ENCODE measurements around the gene RBFOX2. TPM values are rescaled to one million over a fixed set of nuclear protein-coding genes. Genes with fewer than 3 reads are reported as not detected.

RBFOX2 gene
- total RNA-seq, 1 donor from 2014 or later = 126 TPM

- no peaks in the 10 kb centered on the region for H3K27me3 Mint-ChIP-seq (ENCODE audit: low read depth)
- H3K4me3 Mint-ChIP-seq = no peak overlapping the region
- peaks cover 6% of the 10 kb centered on the region for H3K9me3 Mint-ChIP-seq
These were observed 24.5 kb downstream of the RBFOX2 start for GRCh38 chr22:36003972-36004674.

GRCh38 chr22:36002718-36003260, 25.8 kb downstream of the RBFOX2 start:
- H3K4me3 Mint-ChIP-seq = no peak overlapping the region
- H3K27me3 Mint-ChIP-seq (ENCODE audit: low read depth) = no peaks in the 10 kb centered on the region
- H3K27ac Mint-ChIP-seq (ENCODE audit: unreplicated experiment) = no peak overlapping the region
- peaks cover 6% of the 10 kb centered on the region for H3K9me3 Mint-ChIP-seq
- H3K4me1 Mint-ChIP-seq = peaks cover 29% of the 10 kb centered on the region
- peaks cover 7% of the 10 kb centered on the region for H3K36me3 Mint-ChIP-seq (ENCODE audit: low read depth)
- DNase-seq (ENCODE audit: low read depth, low spot score) = no peak
- TF ChIP-seq CTCF (conservative IDR thresholded peaks at IDR 0.05) = no peak

More at GRCh38 chr22:36003972-36004674, 24.5 kb downstream of the RBFOX2 start:
- Mint-ChIP-seq H3K4me1 (peaks cover 35% of the 10 kb centered on the region), H3K27ac (ENCODE audit: unreplicated experiment) (no peak overlapping the region), H3K36me3 (ENCODE audit: low read depth) (peaks cover 7% of the 10 kb centered on the region)
- no peak for TF ChIP-seq CTCF (conservative IDR thresholded peaks at IDR 0.05)
- DNase-seq (ENCODE audit: low read depth, low spot score) = no peak

GRCh38 chr22:36002084-36002483, 26.5 kb downstream of the RBFOX2 start:
- H3K27ac Mint-ChIP-seq (ENCODE audit: unreplicated experiment) = no peak overlapping the region
- TF ChIP-seq CTCF (conservative IDR thresholded peaks at IDR 0.05) = no peak
- H3K4me3 Mint-ChIP-seq = no peak overlapping the region
- peaks cover 7% of the 10 kb centered on the region for H3K36me3 Mint-ChIP-seq (ENCODE audit: low read depth)
- peaks cover 34% of the 10 kb centered on the region for H3K4me1 Mint-ChIP-seq
- H3K9me3 Mint-ChIP-seq = peaks cover 6% of the 10 kb centered on the region
- no peak for DNase-seq (ENCODE audit: low read depth, low spot score)
- H3K27me3 Mint-ChIP-seq (ENCODE audit: low read depth) = no peaks in the 10 kb centered on the region

GRCh38 chr22:35998748-35999147, 29.9 kb downstream of the RBFOX2 start:
- peaks cover 37% of the 10 kb centered on the region for H3K4me1 Mint-ChIP-seq
- H3K9me3 Mint-ChIP-seq = no peaks in the 10 kb centered on the region
- TF ChIP-seq CTCF (conservative IDR thresholded peaks at IDR 0.05) = no peak
- H3K27ac Mint-ChIP-seq (ENCODE audit: unreplicated experiment) = no peak overlapping the region
- no peak for DNase-seq (ENCODE audit: low read depth, low spot score)
- peaks cover 8% of the 10 kb centered on the region for H3K36me3 Mint-ChIP-seq (ENCODE audit: low read depth)
- no peaks in the 10 kb centered on the region for H3K27me3 Mint-ChIP-seq (ENCODE audit: low read depth)
- H3K4me3 Mint-ChIP-seq = no peak overlapping the region

- no peak for TF ChIP-seq CTCF (conservative IDR thresholded peaks at IDR 0.05)
- no peak for DNase-seq (ENCODE audit: low read depth, low spot score)
- peaks cover 6% of the 10 kb centered on the region for H3K36me3 Mint-ChIP-seq (ENCODE audit: low read depth)
- no peak overlapping the region for H3K4me3 Mint-ChIP-seq
- H3K4me1 Mint-ChIP-seq = peaks cover 32% of the 10 kb centered on the region
- no peak overlapping the region for H3K27ac Mint-ChIP-seq (ENCODE audit: unreplicated experiment)
- no peaks in the 10 kb centered on the region for H3K9me3 Mint-ChIP-seq
- H3K27me3 Mint-ChIP-seq (ENCODE audit: low read depth) = no peaks in the 10 kb centered on the region
These were observed 31.2 kb downstream of the RBFOX2 start for GRCh38 chr22:35997438-35997837.

Data from neural crest cell (in vitro differentiated cells).